ENCODE measurements around the gene PGAP3.

PGAP3 gene

DNA sequence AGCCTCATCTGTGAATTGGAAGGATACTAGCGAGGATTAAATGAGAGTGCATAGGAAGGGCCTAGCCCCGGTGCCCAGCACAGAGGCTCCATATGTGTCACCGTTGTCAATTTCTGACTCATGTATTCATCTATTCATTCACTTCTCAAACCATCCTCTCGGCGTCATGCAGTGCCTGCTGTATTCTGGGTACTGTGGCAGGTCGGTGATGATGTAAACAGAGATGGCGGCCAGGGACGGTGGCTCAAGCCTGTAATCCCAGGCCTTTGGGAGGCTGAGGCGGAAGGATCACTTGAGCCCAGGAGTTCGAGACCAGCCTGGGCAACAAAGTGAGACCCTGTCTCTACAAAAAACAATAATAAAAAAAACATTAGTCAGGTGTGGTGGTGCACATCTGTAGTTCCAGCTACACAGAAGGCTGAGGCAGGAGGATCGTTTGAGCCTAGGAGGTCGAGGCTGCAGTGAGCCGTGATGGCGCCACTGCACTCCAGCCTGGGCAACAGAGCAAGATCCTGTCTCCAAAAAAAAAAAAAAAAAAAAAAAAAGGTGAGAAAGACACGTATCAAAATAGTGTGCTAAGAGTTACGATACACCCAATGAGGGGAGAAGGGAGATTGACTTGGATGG, 65.4 kb downstream of the PGAP3 start:
- no peak overlapping the region for H3K14ac ChIP-seq (ENCODE audit: low read length in 2 of 2)
- H2BK12ac ChIP-seq (ENCODE audit: low read length in 2 of 2) = no peak overlapping the region
- H3K4me1 ChIP-seq (ENCODE audit: control insufficient read depth, insufficient read depth, low read depth, low read length) = peaks cover 30% of the 10 kb centered on the region
- H3K4me3 ChIP-seq (ENCODE audit: insufficient read depth in 1 of 2, low read depth in 1 of 2, low read length in 2 of 2) = peak overlapping the region in 1 of 2 experiments; percentile 50
- no peak overlapping the region for H3K4ac ChIP-seq (ENCODE audit: low read depth in 1 of 2, low read length in 2 of 2)
- H3K9ac ChIP-seq (ENCODE audit: low read length) = peak overlapping the region; percentile 30
- no peaks in the 10 kb centered on the region for H3K9me3 ChIP-seq (ENCODE audit: control insufficient read depth, low read length)
- H4K91ac ChIP-seq (ENCODE audit: low read length) = no peak overlapping the region
- DNase-seq = no peak
- H3K36me3 ChIP-seq (ENCODE audit: control insufficient read depth in 1 of 2, insufficient read depth in 2 of 2, low read depth in 1 of 2, low read length in 2 of 2) = no peaks in the 10 kb centered on the region
- 72% methylated on average over 12 of the region's 16 CpGs for WGBS
- peaks cover 55 to 64% of the 10 kb centered on the region in 2 experiments for H3K27me3 ChIP-seq (ENCODE audit: control insufficient read depth in 1 of 2, insufficient read depth in 1 of 2, low read length in 2 of 2)
- no peak overlapping the region for H3K18ac ChIP-seq (ENCODE audit: low read depth in 1 of 2, low read length in 2 of 2)
- H2BK15ac ChIP-seq (ENCODE audit: low read depth, poor library complexity, severe bottlenecking) = no peak overlapping the region
- no peak overlapping the region for H2AFZ ChIP-seq (ENCODE audit: low read depth, low read length)
- H2BK120ac ChIP-seq (ENCODE audit: low read depth, low read length) = no peak overlapping the region
- H2BK5ac ChIP-seq (ENCODE audit: low read depth, low read length, poor library complexity, severe bottlenecking) = no peak overlapping the region
- no peak overlapping the region for H4K8ac ChIP-seq (ENCODE audit: low read length)
- H2AK5ac ChIP-seq (ENCODE audit: low read length, severe bottlenecking) = no peak overlapping the region
- no peaks in the 10 kb centered on the region for H3K79me1 ChIP-seq (replicated peaks; ENCODE audit: low read length, poor library complexity, severe bottlenecking)
- no peak overlapping the region for H3K27ac ChIP-seq (ENCODE audit: low read length, poor library complexity, severe bottlenecking)
- no peak overlapping the region for H3K4me2 ChIP-seq (ENCODE audit: low read length, poor library complexity, severe bottlenecking)
- H3K23ac ChIP-seq (ENCODE audit: low read length in 2 of 2) = no peak overlapping the region

DNA sequence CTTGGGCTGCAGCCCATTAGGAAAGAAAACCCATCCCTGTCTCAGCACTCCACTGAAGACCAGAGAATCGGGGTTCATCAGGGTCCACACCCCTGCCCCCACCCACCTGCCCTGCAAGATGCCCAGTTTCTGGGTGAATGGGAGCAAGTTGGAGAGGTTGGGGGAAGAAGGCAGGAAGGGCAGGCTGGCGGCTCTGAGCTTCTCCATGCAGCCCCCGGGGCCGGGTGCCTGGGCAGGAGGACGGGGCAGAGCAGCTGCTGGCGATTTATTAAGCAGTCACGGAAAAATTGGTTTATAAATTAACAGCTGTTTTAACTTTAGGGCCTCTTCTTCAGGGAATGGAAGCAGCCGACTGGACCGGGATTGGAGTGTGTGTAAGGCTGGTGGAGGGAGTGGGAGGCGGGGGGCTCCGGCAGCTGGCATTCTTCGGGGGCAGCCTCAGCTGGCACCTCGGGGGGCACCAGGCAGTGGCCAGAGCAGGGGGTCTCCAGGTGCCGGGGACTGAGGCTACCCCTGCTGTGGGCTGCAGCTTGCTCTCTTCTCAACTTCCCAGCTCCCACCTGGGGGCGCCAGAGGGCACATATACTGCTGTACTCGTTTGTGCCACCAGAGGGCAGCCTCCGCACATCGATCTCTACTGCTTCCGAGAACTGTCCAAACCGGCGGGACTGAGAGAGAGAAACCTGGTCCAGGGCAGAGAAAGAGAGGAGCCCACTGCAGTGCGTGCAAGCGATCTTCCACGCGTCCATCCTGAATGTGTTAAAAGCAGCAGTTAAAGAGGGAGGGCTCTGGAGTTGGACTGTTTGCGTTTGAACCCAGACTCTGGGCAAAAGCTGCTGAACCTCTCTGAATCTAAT, 66.1 kb downstream of the PGAP3 start:
- H3K4me2 ChIP-seq (ENCODE audit: low read length, poor library complexity, severe bottlenecking) = peak overlapping the region; percentile 81
- 11% methylated on average over 25 of the region's 26 CpGs for WGBS
- H2BK120ac ChIP-seq (ENCODE audit: low read depth, low read length) = no peak overlapping the region
- no peaks in the 10 kb centered on the region for H3K36me3 ChIP-seq (ENCODE audit: control insufficient read depth in 1 of 2, insufficient read depth in 2 of 2, low read depth in 1 of 2, low read length in 2 of 2)
- H4K91ac ChIP-seq (ENCODE audit: low read length) = no peak overlapping the region
- H3K4me3 ChIP-seq (ENCODE audit: insufficient read depth in 1 of 2, low read depth in 1 of 2, low read length in 2 of 2) = peak overlapping the region; percentile 19 to 50
- no peak overlapping the region for H2BK15ac ChIP-seq (ENCODE audit: low read depth, poor library complexity, severe bottlenecking)
- H2BK5ac ChIP-seq (ENCODE audit: low read depth, low read length, poor library complexity, severe bottlenecking) = no peak overlapping the region
- H3K9ac ChIP-seq (ENCODE audit: low read length) = peak overlapping the region; percentile 30
- no peak overlapping the region for H3K14ac ChIP-seq (ENCODE audit: low read length in 2 of 2)
- DNase-seq = peak; percentile 81
- H3K79me1 ChIP-seq (replicated peaks; ENCODE audit: low read length, poor library complexity, severe bottlenecking) = no peaks in the 10 kb centered on the region
- peaks cover 59 to 64% of the 10 kb centered on the region in 2 experiments for H3K27me3 ChIP-seq (ENCODE audit: control insufficient read depth in 1 of 2, insufficient read depth in 1 of 2, low read length in 2 of 2)
- H3K9me3 ChIP-seq (ENCODE audit: control insufficient read depth, low read length) = no peaks in the 10 kb centered on the region
- peak overlapping the region; percentile 49 for H2AK5ac ChIP-seq (ENCODE audit: low read length, severe bottlenecking)
- H3K27ac ChIP-seq (ENCODE audit: low read length, poor library complexity, severe bottlenecking) = no peak overlapping the region
- no peak overlapping the region for H2BK12ac ChIP-seq (ENCODE audit: low read length in 2 of 2)
- H4K8ac ChIP-seq (ENCODE audit: low read length) = no peak overlapping the region
- no peak overlapping the region for H3K23ac ChIP-seq (ENCODE audit: low read length in 2 of 2)
- H2AFZ ChIP-seq (ENCODE audit: low read depth, low read length) = no peak overlapping the region
- peaks cover 25% of the 10 kb centered on the region for H3K4me1 ChIP-seq (ENCODE audit: control insufficient read depth, insufficient read depth, low read depth, low read length)
- no peak overlapping the region for H3K18ac ChIP-seq (ENCODE audit: low read depth in 1 of 2, low read length in 2 of 2)
- H3K4ac ChIP-seq (ENCODE audit: low read depth in 1 of 2, low read length in 2 of 2) = no peak overlapping the region

Small RNAs within 50 kb of the gene (small RNA-seq; reads per million reads assigned to genes)
- gene MIR4728 (ENCODE audit: low read depth) = 0.86 reads per million

Data from mesenchymal stem cell (in vitro differentiated cells and primary cell).